Measurements from ENCODE around the gene PDLIM5.

The PDLIM5 gene

DNA sequence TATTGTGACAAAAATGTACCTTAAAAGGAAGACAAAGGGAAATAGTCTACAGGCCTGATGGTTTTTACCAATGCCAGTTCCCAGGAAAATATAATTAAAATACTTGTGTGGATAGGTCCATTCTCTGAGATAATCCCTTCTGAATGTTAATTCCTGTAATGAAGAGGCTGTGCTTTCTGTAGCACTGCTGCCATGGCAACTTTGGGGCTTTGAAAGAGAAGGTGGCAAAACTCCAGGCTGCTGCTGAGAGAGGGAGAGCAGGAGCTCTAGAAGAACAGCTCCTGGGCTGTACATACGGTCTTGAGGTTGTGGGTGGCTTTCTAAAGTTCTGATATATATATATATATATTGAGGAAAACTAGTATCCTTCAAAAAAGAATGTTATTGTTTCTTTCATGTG, 125.4 kb downstream of the PDLIM5 start:
- Histone ChIP-seq H3K27ac (no peak overlapping the region), H4K20me1 (peaks cover 0 to 21% (median 0%) of the 10 kb centered on the region in 11 experiments; a peak in 2 of 22 replicates), H3K4me2 (no peak overlapping the region), H3K9ac (no peak overlapping the region), H3K36me3 (peaks cover 0 to 13% (median 0%) of the 10 kb centered on the region in 11 experiments; a peak in 4 of 22 replicates), H3K27me3 (no peaks in the 10 kb centered on the region), H3K9me3 (replicated peaks in 1 of 11) (no peaks in the 10 kb centered on the region), H3K4me3 (no peak overlapping the region), H3K4me1 (peaks cover 0 to 7% (median 0%) of the 10 kb centered on the region in 10 experiments; a peak in 1 of 20 replicates)
- TF ChIP-seq Cebpa-rat (IDR thresholded peaks at IDR 0.05): no peak

DNA sequence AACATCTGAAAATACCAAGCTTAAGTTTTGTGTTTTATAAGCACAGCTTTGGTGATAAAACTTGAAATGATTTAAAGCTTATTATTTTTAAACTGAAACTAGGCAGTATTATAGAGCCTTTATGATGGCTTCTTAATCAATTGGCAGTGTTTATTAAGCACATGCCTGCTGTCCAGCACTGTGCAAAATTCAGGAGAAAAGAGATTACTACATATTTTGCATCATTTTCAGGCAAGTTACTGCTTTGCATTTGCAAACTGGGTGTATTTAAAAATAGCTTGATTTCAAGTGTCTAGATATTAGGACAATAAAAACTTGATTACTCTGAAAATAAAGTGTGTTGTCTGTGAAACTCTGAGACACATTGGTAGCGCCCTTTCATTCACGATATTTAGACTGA, 126.5 kb downstream of the PDLIM5 start:
- Histone ChIP-seq H3K27ac (no peak overlapping the region), H3K4me2 (no peak overlapping the region), H3K4me3 (no peak overlapping the region), H3K9ac (no peak overlapping the region), H3K9me3 (replicated peaks in 1 of 11) (no peaks in the 10 kb centered on the region), H3K36me3 (peaks cover 0 to 13% (median 0%) of the 10 kb centered on the region in 11 experiments; a peak in 4 of 22 replicates), H3K27me3 (no peaks in the 10 kb centered on the region), H3K4me1 (peaks cover 0 to 7% (median 0%) of the 10 kb centered on the region in 10 experiments; a peak in 1 of 20 replicates), H4K20me1 (0 out of 22 replicates have a peak, but pooled peaks cover 0 to 18% (median 0%) of the 10 kb centered on the region in 11 experiments)
- no peak for TF ChIP-seq Cebpa-rat (IDR thresholded peaks at IDR 0.05)

DNA sequence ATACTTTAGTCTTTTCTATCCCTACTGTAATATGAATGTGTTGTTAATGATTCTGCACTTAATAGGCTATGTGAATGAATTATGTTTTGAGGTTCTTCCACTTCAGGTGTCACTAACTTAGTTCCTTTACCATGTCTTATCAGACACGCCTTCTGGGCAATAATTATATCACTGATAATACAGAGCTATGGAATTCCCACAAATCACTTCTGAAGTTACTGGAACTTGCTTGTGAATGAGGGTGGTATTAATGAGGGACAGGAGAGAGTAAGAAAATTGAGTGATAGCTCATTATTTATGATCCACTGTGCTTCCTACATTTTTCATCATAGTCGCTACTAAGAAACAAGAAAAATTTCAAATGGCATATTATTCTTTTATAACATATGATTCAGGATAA, 130.0 kb downstream of the PDLIM5 start:
- H3K9ac ChIP-seq: no peak overlapping the region
- no peak overlapping the region for H3K4me2 ChIP-seq
- H3K9me3 ChIP-seq (replicated peaks in 1 of 11): no peaks in the 10 kb centered on the region
- TF ChIP-seq Cebpa-rat (IDR thresholded peaks at IDR 0.05): no peak
- H4K20me1 ChIP-seq: 0 out of 22 replicates have a peak, but pooled peaks cover 0 to 14% (median 0%) of the 10 kb centered on the region in 11 experiments
- H3K4me1 ChIP-seq: no peaks in the 10 kb centered on the region
- H3K27me3 ChIP-seq: no peaks in the 10 kb centered on the region
- no peak overlapping the region for H3K27ac ChIP-seq
- no peak overlapping the region for H3K4me3 ChIP-seq
- H3K36me3 ChIP-seq: peaks cover 0 to 16% (median 0%) of the 10 kb centered on the region in 11 experiments; a peak in 5 of 22 replicates

DNA sequence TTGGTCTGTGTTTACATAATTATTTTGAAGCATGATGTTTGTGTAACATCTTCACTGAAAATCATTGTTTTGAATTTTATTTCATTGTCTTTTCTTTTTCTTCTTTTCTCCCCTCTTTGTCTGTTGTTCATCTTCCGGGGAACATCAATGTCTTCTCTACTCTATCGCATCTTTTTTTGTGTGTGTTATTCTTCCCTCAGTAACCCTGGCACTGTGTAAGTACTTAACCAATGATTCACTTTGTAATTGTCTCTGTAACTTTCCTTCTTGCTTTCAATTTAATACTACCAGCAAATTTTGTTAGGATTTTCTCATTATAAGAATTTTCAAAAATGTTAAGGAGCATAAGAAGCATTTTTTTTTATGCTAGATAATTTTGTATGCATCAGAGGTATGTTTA, 130.8 kb downstream of the PDLIM5 start:
- TF ChIP-seq Cebpa-rat (IDR thresholded peaks at IDR 0.05): no peak
- no peaks in the 10 kb centered on the region for H3K27me3 ChIP-seq
- 0 out of 22 replicates have a peak, but pooled peaks cover 0 to 14% (median 0%) of the 10 kb centered on the region in 11 experiments for H4K20me1 ChIP-seq
- H3K4me1 ChIP-seq: no peaks in the 10 kb centered on the region
- peaks cover 0 to 19% (median 0%) of the 10 kb centered on the region in 11 experiments; a peak in 5 of 22 replicates for H3K36me3 ChIP-seq
- H3K9me3 ChIP-seq (replicated peaks in 1 of 11): no peaks in the 10 kb centered on the region
- H3K4me2 ChIP-seq: no peak overlapping the region
- no peak overlapping the region for H3K4me3 ChIP-seq
- no peak overlapping the region for H3K9ac ChIP-seq
- H3K27ac ChIP-seq: no peak overlapping the region

DNA sequence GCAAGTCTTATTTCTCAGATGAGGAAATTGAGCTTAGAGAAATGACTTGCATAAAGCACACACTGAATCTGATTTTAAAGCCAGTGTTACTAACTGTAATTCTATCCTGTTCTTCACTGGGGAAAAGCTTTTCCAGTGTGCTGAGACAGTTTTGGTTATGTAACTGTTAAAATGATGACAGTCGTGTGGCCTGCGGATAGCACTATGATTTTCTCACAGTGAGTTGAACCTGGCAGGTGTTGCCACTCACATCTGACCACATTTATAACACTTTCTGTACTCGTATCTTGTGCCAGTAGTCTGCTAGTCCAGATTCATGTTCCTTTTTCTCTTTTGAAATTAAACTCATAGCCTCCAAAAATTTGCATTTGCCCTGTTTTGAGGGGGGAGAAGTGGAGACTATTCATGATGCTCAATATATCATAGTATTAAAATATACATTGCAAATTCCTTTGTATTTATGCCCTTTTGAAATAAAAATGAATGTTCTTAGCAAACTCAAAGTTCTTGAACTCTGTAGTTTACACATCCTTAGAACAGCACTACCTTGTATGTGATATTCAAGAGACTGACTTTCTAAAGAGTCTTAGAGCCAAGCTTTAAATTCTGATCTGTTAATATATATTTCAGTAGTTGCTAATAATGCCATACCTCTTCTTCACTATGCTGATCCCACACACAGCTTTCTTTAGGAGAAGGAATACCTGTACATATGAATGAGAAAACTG, 132.3 kb downstream of the PDLIM5 start:
- Histone ChIP-seq H3K27ac (no peak overlapping the region), H3K36me3 (peaks cover 0 to 31% (median 0%) of the 10 kb centered on the region in 11 experiments; a peak in 5 of 22 replicates), H4K20me1 (0 out of 22 replicates have a peak, but pooled peaks cover 0 to 14% (median 0%) of the 10 kb centered on the region in 11 experiments), H3K9ac (no peak overlapping the region), H3K4me1 (no peaks in the 10 kb centered on the region), H3K27me3 (no peaks in the 10 kb centered on the region), H3K9me3 (replicated peaks in 1 of 11) (no peaks in the 10 kb centered on the region), H3K4me3 (no peak overlapping the region), H3K4me2 (no peak overlapping the region)
- TF ChIP-seq Cebpa-rat (IDR thresholded peaks at IDR 0.05): no peak

DNA sequence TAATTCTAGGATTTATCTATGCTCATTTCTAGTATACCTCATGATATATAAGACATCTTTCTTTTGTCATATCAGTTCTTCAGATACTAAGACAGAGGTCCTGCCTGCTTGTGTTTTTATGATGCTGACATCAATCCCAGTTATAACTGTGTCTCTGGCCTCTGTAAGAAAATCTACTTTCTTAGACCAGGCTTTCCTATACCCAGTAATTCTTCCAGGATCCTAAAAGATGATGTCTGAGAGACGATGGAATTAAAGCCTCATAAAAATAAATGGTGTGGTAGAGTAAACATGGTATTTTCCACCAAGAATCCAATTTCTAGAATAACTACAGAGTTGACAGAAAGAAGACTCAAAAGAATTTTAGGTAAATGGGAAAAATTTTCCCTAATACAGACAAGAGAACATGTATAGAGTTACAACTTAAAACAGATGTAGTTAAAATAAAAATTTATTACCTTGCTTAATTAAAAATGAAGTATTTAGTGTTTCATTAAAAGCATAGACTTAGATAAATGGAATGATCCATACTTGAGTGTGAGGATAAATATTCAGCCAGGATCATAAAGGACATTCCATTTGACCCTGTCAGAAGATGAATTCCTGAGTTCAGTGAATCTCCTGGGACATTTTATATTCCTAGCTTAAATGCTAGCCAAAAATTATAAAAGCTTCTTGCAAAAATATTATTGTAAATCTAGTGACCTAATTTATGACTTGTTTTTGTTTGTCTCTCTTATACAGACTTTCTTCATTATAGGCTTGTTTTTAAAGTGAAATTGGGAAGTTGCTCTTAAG, 137.4 kb downstream of the PDLIM5 start:
- Histone ChIP-seq H3K9me3 (replicated peaks in 1 of 11) (no peaks in the 10 kb centered on the region), H3K4me2 (no peak overlapping the region), H3K4me3 (no peak overlapping the region), H3K9ac (no peak overlapping the region), H3K4me1 (no peaks in the 10 kb centered on the region), H3K27me3 (no peaks in the 10 kb centered on the region), H4K20me1 (no peaks in the 10 kb centered on the region), H3K27ac (no peak overlapping the region), H3K36me3 (peaks cover 0 to 47% (median 0%) of the 10 kb centered on the region in 11 experiments; a peak in 5 of 22 replicates)
- no peak for TF ChIP-seq Cebpa-rat (IDR thresholded peaks at IDR 0.05)

DNA sequence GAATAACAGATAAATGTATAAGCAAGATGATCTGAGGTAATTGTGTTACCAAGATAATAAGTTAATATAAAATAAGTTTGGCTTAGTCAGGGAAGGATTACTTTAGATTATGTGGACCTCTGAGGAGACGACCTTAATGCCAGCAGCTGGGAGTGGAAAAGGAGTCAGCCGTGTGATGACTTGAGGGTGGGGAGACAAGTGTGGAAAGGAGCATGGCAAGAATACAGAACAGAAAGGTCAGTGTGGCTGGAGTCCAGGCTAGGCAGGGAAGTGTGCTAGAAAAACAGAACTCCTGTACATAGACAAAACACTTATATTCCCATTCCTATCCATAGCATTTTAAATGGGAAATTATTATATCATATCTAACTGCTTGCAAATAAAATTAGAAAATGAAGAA, 138.8 kb downstream of the PDLIM5 start:
- Histone ChIP-seq H3K27me3 (no peaks in the 10 kb centered on the region), H3K36me3 (peaks cover 0 to 48% (median 0%) of the 10 kb centered on the region in 11 experiments; a peak in 5 of 22 replicates), H3K9me3 (replicated peaks in 1 of 11) (no peaks in the 10 kb centered on the region), H3K4me3 (no peak overlapping the region), H3K4me1 (0 out of 20 replicates have a peak, but pooled peaks cover 0 to 3% (median 0%) of the 10 kb centered on the region in 10 experiments), H3K27ac (no peak overlapping the region), H3K4me2 (no peak overlapping the region), H4K20me1 (no peaks in the 10 kb centered on the region), H3K9ac (no peak overlapping the region)
- no peak for TF ChIP-seq Cebpa-rat (IDR thresholded peaks at IDR 0.05)

DNA sequence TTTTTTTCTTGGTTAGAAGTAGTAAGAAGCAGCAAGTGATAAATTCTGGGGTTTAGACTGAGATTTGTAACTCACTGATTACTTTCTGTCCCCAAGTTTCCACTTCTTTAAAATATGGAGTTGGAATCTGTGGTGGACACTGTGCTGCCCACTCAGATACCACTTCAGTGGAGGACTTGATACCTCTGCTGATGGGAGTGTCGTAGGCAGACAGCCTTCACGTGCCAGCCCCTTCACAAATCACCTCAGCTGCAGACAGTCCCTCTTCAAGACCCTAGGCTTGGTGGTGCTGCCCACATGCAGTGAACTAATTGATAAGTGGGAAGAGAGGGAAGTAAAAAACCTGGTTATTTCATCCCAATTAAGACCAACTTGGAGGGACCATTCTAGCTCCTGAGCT, 139.5 kb downstream of the PDLIM5 start:
- H3K9ac ChIP-seq: no peak overlapping the region
- no peaks in the 10 kb centered on the region for H3K27me3 ChIP-seq
- no peaks in the 10 kb centered on the region for H3K9me3 ChIP-seq (replicated peaks in 1 of 11)
- peaks cover 0 to 41% (median 0%) of the 10 kb centered on the region in 11 experiments; a peak in 4 of 22 replicates for H3K36me3 ChIP-seq
- no peak overlapping the region for H3K27ac ChIP-seq
- no peak overlapping the region for H3K4me2 ChIP-seq
- H4K20me1 ChIP-seq: no peaks in the 10 kb centered on the region; a peak in 1 of 22 replicates
- no peak overlapping the region for H3K4me3 ChIP-seq
- 0 out of 20 replicates have a peak, but pooled peaks cover 0 to 3% (median 0%) of the 10 kb centered on the region in 10 experiments for H3K4me1 ChIP-seq
- no peak for TF ChIP-seq Cebpa-rat (IDR thresholded peaks at IDR 0.05)

DNA sequence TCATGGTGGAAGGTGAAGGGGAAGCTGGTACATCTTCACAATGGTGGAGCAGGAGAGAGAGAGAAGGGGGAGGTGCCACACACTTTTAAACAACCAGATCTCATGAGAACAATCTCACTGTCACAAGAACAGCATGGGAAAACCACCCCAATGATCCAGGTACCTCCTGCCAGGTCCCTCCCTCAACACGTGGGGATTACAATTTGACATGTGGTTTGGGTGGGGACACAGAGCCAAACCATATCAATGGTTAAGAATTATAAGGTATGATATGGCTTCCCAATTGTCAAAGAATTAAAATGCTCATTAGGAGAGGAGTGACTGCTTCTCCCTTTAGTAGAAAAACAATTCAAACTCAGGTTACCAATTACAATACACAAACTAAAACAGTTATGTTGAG, 143.3 kb downstream of the PDLIM5 start:
- Histone ChIP-seq H3K36me3 (peaks cover 0 to 19% (median 0%) of the 10 kb centered on the region in 11 experiments; a peak in 3 of 22 replicates), H3K27me3 (no peaks in the 10 kb centered on the region), H3K4me1 (0 out of 20 replicates have a peak, but pooled peaks cover 0 to 3% (median 0%) of the 10 kb centered on the region in 10 experiments), H3K27ac (no peak overlapping the region), H3K9ac (no peak overlapping the region), H3K4me3 (no peak overlapping the region), H4K20me1 (no peaks in the 10 kb centered on the region; a peak in 1 of 22 replicates), H3K4me2 (no peak overlapping the region), H3K9me3 (replicated peaks in 1 of 11) (no peaks in the 10 kb centered on the region)
- TF ChIP-seq Cebpa-rat (IDR thresholded peaks at IDR 0.05): no peak
